Activated gamma-delta T cell treated with Interleukin-2 at 50 U/mL for 16 hours (primary cell): ENCODE results near the gene LMBR1L.
"Not testable (repeated sequence)": the region's sequence is repeated elsewhere in the genome, so short reads cannot be mapped to it uniquely, and the experiment has no call there.

ENCODE experiments used
- DNase-seq: peaks from one replicate; pipeline ENCODE4 v3.0.0-alpha.2; 2020

Gene LMBR1L

DNA sequence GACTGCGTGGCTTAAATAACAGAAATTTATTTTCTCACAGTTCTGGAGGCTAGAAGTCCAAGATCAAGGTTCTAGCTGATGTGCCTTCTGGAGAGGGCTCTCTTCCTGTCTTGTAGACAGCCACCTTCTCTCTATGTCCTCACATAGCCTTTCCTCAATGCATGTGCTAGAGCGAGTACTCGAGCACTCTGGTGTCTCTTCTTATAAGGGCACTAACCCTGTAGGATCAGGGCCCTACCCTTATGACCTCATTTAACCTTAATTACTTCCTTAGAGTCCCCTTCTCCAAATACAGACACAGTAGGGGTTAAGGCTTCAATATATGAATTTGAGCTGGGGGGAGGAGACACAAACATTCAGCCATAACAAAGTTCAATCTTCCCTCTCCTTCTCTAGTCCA is 26.2 kb downstream of the LMBR1L start:
- DNase-seq = no peak

GRCh38 chr12:49079793-49080192 is 30.9 kb downstream of the LMBR1L start:
- no peak for DNase-seq

DNA sequence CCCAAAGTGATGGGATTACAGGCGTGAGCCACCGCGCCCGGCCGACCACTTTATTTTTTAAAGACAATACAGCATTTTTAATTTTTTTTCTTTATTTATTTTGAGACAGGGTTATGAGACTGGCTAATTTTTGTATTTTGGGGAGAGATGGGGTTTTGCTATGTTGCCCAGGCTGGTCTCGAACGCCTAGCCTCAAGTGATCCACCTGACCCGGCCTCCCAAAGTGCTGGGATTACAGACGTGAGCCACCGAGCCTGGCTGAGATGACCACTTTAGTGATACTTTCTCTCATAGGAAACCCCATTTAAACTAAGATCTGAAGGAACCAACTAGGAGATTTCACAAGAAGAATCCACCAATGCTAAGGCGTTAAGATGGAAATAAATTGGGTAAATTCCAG is 39.7 kb downstream of the LMBR1L start:
- no peak for DNase-seq

DNA sequence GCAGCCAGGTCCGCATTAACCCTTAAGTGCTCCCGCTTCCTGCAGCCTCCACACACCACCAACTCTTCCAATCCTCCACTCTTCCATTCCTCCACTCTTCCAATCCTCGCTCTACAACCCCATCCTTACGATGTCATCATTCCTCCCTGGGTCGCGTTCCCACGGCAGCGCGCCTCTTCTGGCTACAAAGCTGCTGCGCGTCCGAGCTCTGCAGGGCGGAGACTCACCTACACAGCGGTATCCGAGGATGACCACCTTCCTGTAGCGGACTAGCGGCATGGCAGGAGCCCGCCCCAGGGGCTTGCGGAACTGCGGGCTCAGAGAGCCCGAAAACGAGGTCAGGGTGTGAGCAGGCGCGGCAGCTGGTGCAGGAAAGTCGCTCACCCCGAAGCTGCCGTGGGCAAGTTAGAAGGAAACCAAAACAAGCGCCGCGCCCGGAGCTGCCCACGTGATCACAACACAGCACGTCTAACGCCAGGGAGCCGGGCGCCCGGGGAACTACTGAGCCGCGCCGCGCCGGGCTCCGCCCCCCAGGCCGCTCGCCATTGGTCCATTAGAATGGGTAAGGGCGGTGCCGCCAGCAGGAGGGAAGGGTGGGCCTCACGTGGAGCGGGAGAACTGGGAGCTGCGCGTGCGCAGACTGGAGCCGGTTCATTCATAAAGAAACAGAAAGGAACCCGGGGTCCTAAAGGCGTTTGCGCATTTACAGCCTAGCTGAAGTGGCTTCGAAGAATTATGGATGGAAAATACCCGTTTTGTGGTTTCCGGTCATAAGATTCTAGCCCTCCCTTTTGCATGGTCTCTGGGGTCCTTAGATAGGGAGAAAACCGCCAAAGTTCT is 40.9 kb downstream of the LMBR1L start, which contains the start of gene RHEBL1:
Gene RHEBL1, minus strand, starts transcription at position 473 of the 840 bp plus-strand sequence. Its CDS starts 194 bp downstream, at position 279.
- peak; percentile 98 for DNase-seq

- DNase-seq = no peak
These were observed 41.7 kb downstream of the LMBR1L start for GRCh38 chr12:49068879-49069506.

DNA sequence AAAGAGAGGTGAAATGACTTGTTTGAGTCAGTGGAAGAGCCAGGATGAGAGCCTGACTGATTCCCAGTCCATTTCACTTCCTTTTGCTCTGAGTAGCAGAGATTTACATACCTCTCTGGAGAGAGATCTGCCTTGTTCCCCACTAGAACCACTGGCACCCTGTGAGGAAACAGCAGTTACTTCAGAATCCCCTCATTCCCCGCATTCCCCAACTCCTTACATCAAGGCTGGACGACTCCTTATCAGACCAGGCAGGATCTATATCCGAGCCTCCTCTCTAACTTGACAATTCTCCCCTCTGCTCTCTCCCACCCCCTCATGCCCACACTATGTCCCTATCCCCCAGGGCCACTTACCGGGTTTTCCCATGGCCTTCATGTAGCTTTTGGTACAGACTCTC is 44.5 kb downstream of the LMBR1L start:
- DNase-seq = no peak

DNA sequence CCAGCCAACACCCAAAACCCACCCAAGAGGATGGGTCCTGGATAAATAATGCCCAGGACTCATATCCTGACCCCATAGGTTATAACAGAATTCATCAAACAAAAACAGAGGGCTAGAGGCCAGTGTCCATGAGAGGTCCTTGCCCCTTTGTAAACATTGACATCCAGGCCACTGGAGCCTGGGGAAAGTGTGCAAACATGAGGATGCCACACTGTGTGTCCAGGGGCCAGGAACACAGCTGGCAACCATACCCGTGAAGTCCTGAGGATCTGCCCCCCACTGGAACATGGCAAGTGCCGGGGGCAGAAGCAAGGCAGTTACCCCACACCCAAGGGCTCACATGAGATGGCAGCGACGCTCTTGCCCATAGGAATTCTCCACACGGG is 45.9 kb downstream of the LMBR1L start:
- no peak for DNase-seq

DNA sequence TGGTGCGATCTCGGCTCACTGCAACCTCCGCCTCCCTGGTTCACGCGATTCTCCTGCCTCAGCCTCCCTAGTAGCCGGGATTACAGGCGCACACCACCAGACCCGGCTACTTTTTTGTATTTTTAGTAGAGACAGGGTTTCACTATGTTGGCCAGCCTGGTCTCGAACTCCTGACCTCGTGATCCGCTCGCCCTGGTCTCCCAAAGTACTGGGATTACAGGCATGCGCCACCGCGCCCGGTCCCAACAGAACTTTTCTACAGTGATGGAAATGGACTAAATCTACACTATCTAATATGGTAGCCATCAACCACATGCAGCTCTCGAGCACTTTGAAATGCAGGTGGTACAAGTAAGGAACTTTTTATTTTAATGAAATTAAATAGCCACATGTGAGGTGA is 48.7 kb downstream of the LMBR1L start:
- not testable (repeated sequence) for DNase-seq

GRCh38 chr12:49061157-49061650 is 49.4 kb downstream of the LMBR1L start:
- DNase-seq = no peak

- peak; percentile 87 for DNase-seq
These were observed 50.1 kb downstream of the LMBR1L start, which contains the start of gene KMT2D for GRCh38 chr12:49060237-49061156. KMT2D (minus strand) TSS chr12:49060794; CDS start chr12:49055324, 5,470 bp downstream.

DNA sequence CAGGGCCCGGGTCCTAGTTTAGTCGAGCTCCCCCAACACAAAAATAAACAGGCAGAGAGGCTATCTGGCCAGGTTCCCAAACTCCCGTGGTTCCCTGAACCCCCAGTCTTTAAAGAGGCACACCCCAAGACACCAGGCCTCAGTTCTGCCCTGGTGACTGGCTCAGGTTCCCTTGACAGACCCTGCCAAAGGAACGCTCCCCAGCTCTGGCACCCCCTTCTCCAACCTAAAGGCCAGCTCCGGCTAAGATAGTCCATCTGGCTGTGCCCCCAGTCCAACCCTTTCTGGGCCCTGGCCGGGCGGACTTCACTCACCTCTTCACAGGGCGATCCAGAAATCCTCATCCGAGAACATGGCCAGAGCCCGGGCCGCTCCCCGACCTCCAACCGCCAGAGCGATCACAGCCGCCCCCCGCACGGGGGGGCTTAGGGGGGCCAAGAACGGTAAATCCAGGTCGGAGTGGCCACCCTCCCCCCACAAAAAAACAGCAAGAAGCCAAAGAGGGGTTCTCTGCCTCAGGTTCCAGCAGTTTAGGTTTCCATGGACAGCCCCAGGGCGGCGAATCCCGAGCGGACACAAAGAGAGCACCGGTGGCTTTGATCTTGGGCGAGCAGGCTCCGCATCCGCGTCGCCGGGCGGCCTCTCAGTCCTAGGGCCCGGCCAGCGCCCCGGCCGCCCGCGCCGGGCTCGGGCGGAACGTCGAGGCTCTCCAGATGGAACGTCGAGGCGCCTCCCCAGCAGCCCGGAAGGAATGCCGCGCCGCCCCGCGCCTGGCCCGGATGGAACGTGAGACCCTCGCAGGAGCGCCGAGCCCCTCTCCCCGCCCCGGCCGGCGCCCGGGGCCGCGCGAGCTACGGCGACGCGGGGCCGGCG is 51.1 kb downstream of the LMBR1L start:
- DNase-seq = no peak

GRCh38 chr12:49059045-49059298 is 51.7 kb downstream of the LMBR1L start:
- no peak for DNase-seq

DNA sequence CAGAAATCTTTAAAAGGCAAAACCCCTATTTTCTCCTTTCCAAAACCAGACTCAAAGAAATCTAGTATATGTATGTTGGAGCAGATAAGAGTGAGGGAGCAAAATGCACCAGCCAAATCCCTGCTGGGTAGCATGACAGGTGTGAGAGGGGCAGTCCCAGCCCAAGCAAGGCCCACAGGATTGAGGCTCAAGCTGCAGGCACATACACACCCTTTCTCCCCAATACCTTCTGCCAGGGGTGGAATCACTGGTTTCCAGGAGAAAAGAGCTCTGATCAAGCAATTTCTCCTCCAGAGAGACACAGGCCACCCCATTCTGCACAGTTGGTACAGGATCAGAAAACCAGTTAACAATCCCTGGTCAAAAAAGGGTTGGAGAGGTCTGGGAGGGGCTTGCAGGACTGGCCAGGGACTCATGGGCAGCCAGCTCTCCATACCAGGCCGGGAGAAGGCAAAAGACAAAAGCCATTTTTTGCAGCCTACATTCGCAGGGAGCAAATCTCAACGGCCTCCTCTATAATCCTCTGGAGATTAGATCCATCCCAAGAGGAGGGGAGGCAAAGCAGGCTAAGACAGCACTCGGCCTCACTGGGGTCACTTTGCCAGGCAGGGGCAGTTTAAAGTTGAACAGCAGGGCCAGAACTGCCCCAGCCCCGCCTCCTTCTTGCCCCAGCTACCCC is 52.1 kb downstream of the LMBR1L start:
- DNase-seq = no peak

DNA sequence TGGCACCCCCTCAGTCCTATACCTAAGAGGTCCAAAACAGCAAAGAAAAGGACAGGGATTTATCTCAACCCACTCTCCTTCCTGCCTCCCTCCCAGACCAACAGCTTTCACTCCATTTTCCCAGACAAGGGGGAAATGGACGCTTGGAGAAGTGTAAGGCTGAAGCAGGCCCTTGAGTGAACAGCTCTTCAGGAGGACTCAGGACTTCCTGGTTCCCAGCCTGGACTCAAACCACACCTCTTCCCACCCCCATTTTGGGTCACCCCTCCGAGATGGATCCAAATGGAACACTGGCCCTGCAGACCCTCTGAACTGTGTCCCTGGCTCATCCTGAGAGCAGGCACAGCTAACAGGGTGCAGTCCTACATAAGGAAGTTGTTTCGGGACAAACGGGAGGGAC is 52.8 kb downstream of the LMBR1L start:
- DNase-seq = no peak

- DNase-seq = peak; percentile 41
These were observed 54.5 kb downstream of the LMBR1L start for GRCh38 chr12:49055978-49056754.

GRCh38 chr12:49055092-49055491 is 55.6 kb downstream of the LMBR1L start:
- no peak for DNase-seq

GRCh38 chr12:49054524-49054923 is 56.1 kb downstream of the LMBR1L start:
- DNase-seq = no peak

GRCh38 chr12:49054096-49054495 is 56.6 kb downstream of the LMBR1L start:
- no peak for DNase-seq

GRCh38 chr12:49052451-49053208 is 58.0 kb downstream of the LMBR1L start:
- no peak for DNase-seq
